Lower leg skin (tissue), 4 donors: ENCODE results near the gene PBOV1. TPM values are rescaled to one million over a fixed set of nuclear protein-coding genes. Genes with fewer than 3 reads are reported as not detected.

Experiments
- DNase-seq, 2 donors: peaks; one replicate each; pipeline ENCODE4 v3.0.0-alpha.2; 2019; ENCODE audit warnings: low spot score in 2 of 2
- H3K4me3 ChIP-seq: fragments of 200-600 bp; sonication (generic); 2 replicates; pipeline ENCODE4 v1.5.1; 2017; ENCODE audit warnings: mild to moderate bottlenecking, low read depth; ENCODE audit not compliant: poor library complexity, severe bottlenecking
- POLR2A ChIP-seq, 2 donors: fragments of 450-650 bp; IDR thresholded peaks; one replicate each; pipeline ENCODE4 v1.6.1; 2016 to 2017; ENCODE audit warnings: antibody characterized with exemption in 2 of 2, mild to moderate bottlenecking in 1 of 2, moderate library complexity in 1 of 2
- WGBS, 2 donors: methylation state at CpG; one replicate each; pipeline ENCODE4 v1.1.5; 2018; 5-methylcytosine and 5-hydroxymethylcytosine counted together
- intact Hi-C: fragments of 100-400 bp; cut with DNase I; formaldehyde crosslinking; loops from one replicate; pipeline ENCODE4 v1.15.0; 2023; ENCODE audit warnings: low total_unique reads
- total RNA-seq, 4 donors: library from RNA; depleted of rRNA; stranded (reverse); fragments of >200 nt; gene quantifications; one replicate each; pipeline ENCODE4 v1.1.0, GENCODE V29; 2016
- TF ChIP-seq, protein P1 (sequence below), 3 donors: fragments of 450-650 bp; IDR thresholded peaks; one replicate each; pipeline ENCODE4 v1.5.1; 2016; ENCODE audit warnings: antibody characterized with exemption in 3 of 3, mild to moderate bottlenecking in 3 of 3, moderate library complexity in 2 of 3

The PBOV1 gene
- total RNA-seq, 4 donors from 2014 or later = not detected

DNA sequence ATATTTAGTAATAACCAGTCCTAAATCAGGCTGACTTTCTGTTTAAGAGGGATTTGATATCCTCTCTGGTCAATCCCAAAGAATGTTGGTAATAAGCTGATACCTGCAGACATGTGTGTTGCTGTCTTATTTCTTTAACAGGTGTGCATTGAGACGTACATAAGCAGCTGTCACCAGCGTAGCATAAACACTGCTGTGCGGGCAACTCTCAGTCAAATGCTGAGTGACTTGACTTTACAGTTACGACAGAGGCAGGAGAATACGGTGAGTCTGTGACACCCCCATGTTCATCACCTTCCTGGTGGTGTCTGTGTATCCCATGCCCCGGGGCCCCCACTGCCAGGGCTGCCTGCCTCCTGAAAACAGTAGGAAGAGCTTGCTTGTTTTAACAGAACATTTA, 20.1 kb upstream of the PBOV1 start:
- intact Hi-C loops = no loop called here
- no peak overlapping the region for H3K4me3 ChIP-seq
- no peak for TF ChIP-seq POLR2A (IDR thresholded peaks at IDR 0.05)
- TF ChIP-seq, protein P1, sequence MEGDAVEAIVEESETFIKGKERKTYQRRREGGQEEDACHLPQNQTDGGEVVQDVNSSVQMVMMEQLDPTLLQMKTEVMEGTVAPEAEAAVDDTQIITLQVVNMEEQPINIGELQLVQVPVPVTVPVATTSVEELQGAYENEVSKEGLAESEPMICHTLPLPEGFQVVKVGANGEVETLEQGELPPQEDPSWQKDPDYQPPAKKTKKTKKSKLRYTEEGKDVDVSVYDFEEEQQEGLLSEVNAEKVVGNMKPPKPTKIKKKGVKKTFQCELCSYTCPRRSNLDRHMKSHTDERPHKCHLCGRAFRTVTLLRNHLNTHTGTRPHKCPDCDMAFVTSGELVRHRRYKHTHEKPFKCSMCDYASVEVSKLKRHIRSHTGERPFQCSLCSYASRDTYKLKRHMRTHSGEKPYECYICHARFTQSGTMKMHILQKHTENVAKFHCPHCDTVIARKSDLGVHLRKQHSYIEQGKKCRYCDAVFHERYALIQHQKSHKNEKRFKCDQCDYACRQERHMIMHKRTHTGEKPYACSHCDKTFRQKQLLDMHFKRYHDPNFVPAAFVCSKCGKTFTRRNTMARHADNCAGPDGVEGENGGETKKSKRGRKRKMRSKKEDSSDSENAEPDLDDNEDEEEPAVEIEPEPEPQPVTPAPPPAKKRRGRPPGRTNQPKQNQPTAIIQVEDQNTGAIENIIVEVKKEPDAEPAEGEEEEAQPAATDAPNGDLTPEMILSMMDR (IDR thresholded peaks at IDR 0.05) = no peak
- WGBS, 2 donors = 88 to 92% methylated on average over 6 of the region's 6 CpGs
- DNase-seq = no peak

DNA sequence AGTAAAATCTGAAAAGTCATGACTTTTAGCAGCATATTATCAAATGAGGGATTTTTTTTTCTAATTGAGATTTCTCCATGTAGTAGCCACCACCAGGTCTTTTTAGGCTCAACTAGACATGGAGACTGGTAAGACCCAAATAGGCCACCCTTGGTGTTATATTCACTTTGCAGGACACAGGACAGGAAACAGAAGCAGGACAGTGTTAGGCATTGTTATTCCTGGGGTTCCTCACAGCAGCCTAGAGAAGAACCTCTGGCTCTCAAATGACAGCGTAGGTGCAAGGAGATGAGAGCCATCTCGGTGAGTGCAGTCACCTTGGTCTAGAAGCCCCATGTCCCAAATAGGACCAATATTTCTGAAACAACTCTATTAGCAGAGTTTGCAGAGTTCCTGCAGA, 19.2 kb upstream of the PBOV1 start:
- no peak overlapping the region for H3K4me3 ChIP-seq
- WGBS, 2 donors = 95 to 96% methylated on average over 2 of the region's 2 CpGs
- no peak for DNase-seq
- intact Hi-C loops = no loop called here
- no peak for TF ChIP-seq POLR2A (IDR thresholded peaks at IDR 0.05)
- TF ChIP-seq, protein P1 (IDR thresholded peaks at IDR 0.05) = no peak

- TF ChIP-seq, protein P1 (IDR thresholded peaks at IDR 0.05) = no peak
- no peak for TF ChIP-seq POLR2A (IDR thresholded peaks at IDR 0.05)
- no peak for DNase-seq
- intact Hi-C loops = no loop called here
- no peak overlapping the region for H3K4me3 ChIP-seq
- WGBS, 2 donors = 86 to 90% methylated on average over 1 of the region's 1 CpG
Observed at GRCh38 chr6:138235693-138236092, 17.4 kb upstream of the PBOV1 start.

DNA sequence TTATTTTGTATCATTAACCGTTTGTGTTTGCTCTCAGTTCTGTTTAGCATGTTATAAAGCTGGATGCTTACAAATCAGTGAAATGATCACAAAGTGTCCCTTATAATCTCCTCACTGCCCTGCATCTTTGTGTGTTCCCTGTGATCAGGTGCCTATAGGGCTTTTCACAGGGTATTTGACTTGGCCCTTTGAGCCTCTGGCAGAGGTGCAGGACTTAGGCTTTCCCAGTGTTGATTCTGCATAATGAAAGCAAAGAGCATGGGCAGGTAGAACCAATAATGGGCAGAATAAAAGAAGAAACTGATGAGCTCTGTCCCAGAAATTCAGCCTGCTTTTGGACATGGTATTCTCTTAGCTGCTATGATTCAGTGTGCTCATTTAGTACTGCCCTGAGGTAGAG, 16.9 kb upstream of the PBOV1 start:
- H3K4me3 ChIP-seq = no peak overlapping the region
- DNase-seq = no peak
- TF ChIP-seq, protein P1 (IDR thresholded peaks at IDR 0.05) = no peak
- TF ChIP-seq POLR2A (IDR thresholded peaks at IDR 0.05) = no peak
- intact Hi-C loops = no loop called here
- 84 to 91% methylated on average over 1 of the region's 1 CpG for WGBS, 2 donors

DNA sequence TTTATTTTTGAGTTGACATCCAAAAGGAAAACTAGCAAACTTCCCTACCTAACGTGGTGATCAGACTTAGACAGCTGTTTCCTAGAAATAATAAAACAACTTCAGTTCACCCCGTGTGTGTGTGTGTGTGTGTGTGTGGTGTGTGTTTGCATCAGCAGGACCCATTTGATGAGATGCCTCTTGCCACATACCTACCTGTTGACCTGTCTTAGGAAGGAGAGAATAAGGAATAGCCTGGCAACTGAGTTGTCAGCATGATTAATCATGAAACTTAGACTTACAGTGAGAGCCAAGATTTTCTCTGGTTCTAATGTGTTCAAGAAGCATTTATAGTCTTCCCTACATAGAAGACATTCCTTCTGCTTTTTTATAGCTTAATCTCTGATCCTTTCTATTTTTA, 16.1 kb upstream of the PBOV1 start:
- H3K4me3 ChIP-seq = no peak overlapping the region
- intact Hi-C loops = no loop called here
- 63 to 70% methylated on average over 2 of the region's 2 CpGs for WGBS, 2 donors
- no peak for DNase-seq
- TF ChIP-seq POLR2A (IDR thresholded peaks at IDR 0.05) = no peak
- TF ChIP-seq, protein P1 (IDR thresholded peaks at IDR 0.05) = no peak

- no peak overlapping the region for H3K4me3 ChIP-seq
- 57 to 63% methylated on average over 4 of the region's 4 CpGs for WGBS, 2 donors
- no peak for TF ChIP-seq POLR2A (IDR thresholded peaks at IDR 0.05)
- TF ChIP-seq, protein P1 (IDR thresholded peaks at IDR 0.05) = no peak
- intact Hi-C loops = no loop called here
- DNase-seq = no peak
Observed at GRCh38 chr6:138231381-138231886, 13.1 kb upstream of the PBOV1 start.
